H7 (cell line): ENCODE data around the gene ZGLP1. TPM values are rescaled to one million over a fixed set of nuclear protein-coding genes. Genes with fewer than 3 reads are reported as not detected.

Experiments used
- DNase-seq: peaks from one replicate; pipeline ENCODE4 v3.0.0; 2012
- H3K27me3 ChIP-seq: 2 replicates; pipeline ENCODE4 v1.6.0; 2011; ENCODE audit warnings: mild to moderate bottlenecking, low read length; ENCODE audit not compliant: control insufficient read depth, insufficient read depth
- H3K36me3 ChIP-seq: replicated peaks from 2 replicates; pipeline ENCODE4 v1.5.1; 2011; ENCODE audit warnings: low read length; ENCODE audit not compliant: control insufficient read depth, insufficient read depth
- H3K4me3 ChIP-seq: 2 replicates; pipeline ENCODE4 v1.5.1; 2011; ENCODE audit warnings: low read depth, mild to moderate bottlenecking, control low read depth, low read length, moderate library complexity; ENCODE audit not compliant: insufficient read depth
- total RNA-seq: library from RNA; depleted of rRNA; stranded (reverse); fragments of >200 nt; shearing (Covaris generic); gene quantifications from 2 replicates; pipeline ENCODE4 v1.2.3, GENCODE V29; 2014

The ZGLP1 gene
- total RNA-seq, 1 experiment from 2014 or later: 0.17 TPM

DNA sequence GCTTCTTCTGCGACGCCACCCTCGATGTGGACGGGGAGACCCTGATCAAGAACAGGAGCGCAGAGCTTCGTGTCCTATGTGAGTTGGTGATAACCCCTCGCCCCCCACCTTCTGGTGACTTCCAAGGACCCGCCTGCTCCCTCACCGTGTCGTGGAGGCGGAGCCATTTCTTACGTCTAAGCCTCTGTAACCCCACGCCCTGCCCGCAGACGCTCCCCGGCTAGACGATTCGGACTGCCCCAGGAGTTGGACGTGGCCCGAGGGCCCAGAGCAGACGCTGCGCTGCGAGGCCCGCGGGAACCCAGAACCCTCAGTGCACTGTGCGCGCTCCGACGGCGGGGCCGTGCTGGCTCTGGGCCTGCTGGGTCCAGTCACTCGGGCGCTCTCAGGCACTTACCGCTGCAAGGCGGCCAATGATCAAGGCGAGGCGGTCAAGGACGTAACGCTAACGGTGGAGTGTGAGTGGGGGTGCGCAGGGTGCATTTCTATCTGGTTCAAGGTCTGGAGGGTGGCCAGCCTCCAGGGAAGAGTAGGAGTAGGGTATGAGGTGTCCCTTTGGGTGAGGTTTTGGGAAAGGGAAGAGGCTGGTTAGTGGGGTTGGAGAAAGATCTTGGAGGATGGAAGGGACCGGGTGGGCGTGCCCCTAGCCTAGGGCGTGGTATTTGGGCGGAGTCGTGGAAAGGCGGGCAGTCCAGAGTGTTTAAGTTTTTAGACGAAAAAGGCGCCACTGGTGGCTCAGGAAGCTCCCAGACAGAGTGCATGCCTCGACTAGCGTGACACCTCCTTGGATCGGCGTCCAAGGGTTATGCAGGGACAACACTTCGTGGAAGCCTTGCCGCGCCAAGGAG is 16.6 kb downstream of the ZGLP1 start:
- DNase-seq: peak; percentile 75
- H3K36me3 ChIP-seq: no peaks in the 10 kb centered on the region
- H3K4me3 ChIP-seq: peak overlapping the region; percentile 40
- peaks cover 90% of the 10 kb centered on the region for H3K27me3 ChIP-seq

DNA sequence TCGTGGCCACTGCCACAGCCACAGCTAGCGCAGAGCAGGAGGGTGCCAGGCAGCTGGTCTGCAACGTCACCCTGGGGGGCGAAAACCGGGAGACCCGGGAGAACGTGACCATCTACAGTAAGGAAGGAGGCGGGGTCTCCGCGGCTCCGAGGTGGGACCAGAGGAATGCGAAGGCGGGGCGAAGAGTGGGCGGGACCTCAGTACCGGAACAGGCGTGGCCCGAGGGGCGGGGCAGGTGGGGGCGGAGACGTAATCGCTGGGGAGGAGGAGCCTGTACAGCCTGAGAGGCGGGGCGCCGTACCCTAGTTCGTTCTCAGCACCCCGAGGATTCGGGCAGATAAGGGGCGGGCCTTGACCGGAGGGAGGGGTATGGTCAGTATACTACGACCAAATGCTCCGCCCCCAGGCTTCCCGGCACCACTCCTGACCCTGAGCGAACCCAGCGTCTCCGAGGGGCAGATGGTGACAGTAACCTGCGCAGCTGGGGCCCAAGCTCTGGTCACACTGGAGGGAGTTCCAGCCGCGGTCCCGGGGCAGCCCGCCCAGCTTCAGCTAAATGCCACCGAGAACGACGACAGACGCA is 17.3 kb downstream of the ZGLP1 start:
- Histone ChIP-seq H3K4me3 (peak overlapping the region; percentile 50), H3K36me3 (no peaks in the 10 kb centered on the region), H3K27me3 (peaks cover 93% of the 10 kb centered on the region)
- DNase-seq: peak; percentile 98

DNA sequence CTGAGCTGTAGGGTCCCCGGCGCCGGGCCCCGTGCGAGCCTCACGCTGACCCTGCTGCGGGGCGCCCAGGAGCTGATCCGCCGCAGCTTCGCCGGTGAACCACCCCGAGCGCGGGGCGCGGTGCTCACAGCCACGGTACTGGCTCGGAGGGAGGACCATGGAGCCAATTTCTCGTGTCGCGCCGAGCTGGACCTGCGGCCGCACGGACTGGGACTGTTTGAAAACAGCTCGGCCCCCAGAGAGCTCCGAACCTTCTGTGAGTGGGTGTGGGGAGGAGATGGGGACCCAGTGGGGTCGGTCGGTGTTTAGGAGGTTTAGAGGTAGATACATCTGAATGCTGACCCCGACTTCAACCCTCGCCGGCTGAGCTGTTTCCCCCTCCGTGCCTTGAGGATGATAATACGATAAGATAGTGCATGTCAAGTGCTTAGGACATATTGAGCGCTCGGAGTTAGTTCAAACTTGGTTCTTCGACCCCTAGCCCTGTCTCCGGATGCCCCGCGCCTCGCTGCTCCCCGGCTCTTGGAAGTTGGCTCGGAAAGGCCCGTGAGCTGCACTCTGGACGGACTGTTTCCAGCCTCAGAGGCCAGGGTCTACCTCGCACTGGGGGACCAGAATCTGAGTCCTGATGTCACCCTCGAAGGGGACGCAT is 17.9 kb downstream of the ZGLP1 start:
- Histone ChIP-seq H3K36me3 (no peaks in the 10 kb centered on the region), H3K4me3 (peak overlapping the region; percentile 50; the same call in 1 of the 2 replicates), H3K27me3 (peaks cover 95% of the 10 kb centered on the region)
- DNase-seq: no peak

DNA sequence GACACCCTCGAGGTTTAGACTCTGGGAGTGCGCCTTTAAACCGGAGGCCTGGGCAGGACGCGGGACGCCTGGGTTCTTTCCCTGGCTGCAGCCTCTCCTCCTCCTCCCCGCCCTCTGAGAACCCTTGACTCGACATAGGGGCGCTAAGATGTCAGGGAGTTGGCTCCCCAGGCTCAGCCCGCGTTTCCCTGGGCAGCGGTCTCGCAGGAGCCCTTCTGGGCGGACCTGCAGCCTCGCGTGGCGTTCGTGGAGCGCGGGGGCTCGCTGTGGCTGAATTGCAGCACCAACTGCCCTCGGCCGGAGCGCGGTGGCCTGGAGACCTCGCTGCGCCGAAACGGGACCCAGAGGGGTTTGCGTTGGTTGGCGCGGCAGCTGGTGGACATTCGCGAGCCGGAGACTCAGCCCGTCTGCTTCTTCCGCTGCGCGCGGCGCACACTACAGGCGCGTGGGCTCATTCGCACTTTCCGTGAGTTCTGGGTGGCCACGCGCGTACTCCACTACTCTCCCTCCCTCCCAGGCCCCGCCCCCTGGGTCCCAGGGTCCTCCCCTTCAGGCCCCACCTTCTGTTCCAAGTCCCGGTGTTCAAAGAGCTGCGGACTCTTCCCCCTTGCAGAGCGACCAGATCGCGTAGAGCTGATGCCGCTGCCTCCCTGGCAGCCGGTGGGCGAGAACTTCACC is 18.6 kb downstream of the ZGLP1 start:
- Histone ChIP-seq H3K36me3 (no peaks in the 10 kb centered on the region), H3K4me3 (peak overlapping the region; percentile 50), H3K27me3 (peaks cover 90% of the 10 kb centered on the region)
- DNase-seq: peak; percentile 90

DNA sequence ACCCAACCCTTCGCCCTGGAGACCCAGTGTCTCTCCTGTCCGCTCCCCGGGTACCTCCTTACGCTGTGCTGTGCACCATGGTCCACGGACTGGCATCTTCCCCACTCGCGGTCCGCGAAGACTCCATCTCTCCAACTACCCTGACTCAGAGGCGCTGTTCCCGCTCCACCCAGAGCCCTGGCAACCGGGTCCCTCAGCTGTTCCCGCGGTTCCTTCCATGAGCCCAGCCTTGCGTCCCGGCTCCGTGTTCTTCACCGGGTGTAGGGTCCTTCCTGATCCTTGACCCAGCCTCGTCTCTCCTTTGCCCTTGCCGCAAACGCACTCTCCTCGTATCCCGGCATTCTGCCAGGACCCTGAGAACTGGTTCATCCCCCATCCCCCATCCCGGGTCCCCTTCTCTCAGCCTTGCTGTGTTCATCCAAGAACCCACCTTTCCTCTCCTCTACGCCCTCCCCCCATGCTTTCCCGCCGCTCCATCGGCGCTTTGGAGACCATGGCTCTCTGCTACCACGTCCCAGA is 19.2 kb downstream of the ZGLP1 start:
- peak; percentile 80 for DNase-seq
- Histone ChIP-seq H3K4me3 (peak overlapping the region; percentile 50), H3K36me3 (no peaks in the 10 kb centered on the region)

DNA sequence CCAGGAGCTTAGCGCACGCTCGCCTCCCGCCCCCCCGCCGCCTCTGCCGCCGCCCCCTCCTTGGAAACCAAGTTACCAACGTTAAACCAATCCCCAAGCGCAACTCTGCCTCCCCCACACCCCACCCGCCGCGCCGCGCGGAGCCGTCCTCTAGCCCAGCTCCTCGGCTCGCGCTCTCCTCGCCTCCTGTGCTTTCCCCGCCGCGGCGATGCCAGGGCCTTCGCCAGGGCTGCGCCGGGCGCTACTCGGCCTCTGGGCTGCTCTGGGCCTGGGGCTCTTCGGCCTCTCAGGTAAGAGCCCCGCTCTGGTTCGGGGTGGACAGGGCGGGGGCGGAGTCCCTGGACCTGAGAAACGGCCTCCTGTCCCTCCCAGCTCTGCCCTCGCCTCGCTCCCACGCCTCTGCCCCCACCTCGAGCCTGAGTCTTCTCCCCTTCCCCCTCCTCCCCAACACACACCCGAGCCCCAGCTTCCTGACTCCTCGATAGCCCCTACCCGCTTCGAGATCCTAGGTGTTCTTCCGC is 19.7 kb downstream of the ZGLP1 start, which contains the start of gene ICAM5:
Gene ICAM5, plus strand, starts transcription at position 117 of the 521 bp plus-strand sequence. Its CDS starts 92 bp downstream, at position 209.
- no peak for DNase-seq
- peak within 1 kb of the TSS; percentile 50 for H3K4me3 ChIP-seq
- no peaks in the 10 kb centered on the region for H3K36me3 ChIP-seq
- H3K27me3 ChIP-seq: peaks cover 79% of the 10 kb centered on the region

More for the DNA sequence above, 19.2 kb downstream of the ZGLP1 start:
- H3K27me3 ChIP-seq: peaks cover 84% of the 10 kb centered on the region

DNA sequence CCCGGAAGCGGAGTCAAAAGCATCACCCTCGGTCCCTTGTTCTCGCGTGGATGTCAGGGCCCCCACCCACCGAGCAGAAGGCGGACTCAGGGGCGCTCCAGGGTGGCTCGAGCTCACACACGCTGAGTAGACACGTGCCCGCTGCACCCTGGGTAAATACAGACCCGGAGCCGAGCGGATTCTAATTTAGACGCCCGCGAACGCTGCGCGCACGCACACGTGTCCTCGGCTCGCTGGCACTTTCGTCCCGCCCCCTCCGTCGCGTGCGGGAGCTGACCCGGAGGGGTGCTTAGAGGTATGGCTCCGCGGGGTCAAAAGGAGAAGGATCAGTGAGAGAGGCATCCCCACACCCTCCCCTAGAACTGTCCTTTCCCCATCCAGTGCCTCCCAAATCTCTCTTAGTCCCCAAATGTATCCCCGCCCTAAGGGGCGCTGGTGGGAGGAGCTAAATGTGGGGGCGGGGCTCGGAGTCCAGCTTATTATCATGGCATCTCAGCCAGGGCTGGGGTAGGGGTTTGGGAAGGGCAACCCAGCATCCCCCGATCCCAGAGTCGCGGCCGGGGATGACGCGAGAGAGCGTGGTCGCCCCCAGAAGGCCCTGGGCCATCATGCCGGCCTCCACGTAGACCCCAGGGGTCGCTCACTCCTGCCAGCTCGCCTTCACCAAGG is 20.3 kb downstream of the ZGLP1 start:
- peak overlapping the region; percentile 50 for H3K4me3 ChIP-seq
- peaks cover 73% of the 10 kb centered on the region for H3K27me3 ChIP-seq
- H3K36me3 ChIP-seq: no peaks in the 10 kb centered on the region
- peak; percentile 91 for DNase-seq

DNA sequence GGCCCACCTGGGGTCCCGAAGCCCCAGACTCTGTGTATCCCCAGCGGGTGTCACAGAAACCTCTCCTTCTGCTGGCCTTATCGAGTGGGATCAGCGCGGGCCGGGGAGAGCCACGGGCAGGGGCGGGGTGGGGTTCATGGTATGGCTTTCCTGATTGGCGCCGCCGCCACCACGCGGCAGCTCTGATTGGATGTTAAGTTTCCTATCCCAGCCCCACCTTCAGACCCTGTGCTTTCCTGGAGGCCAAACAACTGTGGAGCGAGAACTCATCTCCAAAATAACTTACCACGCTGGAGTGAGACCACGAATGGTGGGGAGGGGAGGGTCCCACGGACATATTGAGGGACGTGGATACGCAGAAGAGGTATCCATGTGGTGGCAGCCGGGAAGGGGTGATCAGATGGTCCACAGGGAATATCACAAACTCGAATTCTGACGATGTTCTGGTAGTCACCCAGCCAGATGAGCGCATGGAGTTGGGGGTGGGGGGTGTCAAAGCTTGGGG is 20.9 kb downstream of the ZGLP1 start:
- peak; percentile 94 for DNase-seq
- Histone ChIP-seq H3K27me3 (peaks cover 67% of the 10 kb centered on the region), H3K36me3 (no peaks in the 10 kb centered on the region), H3K4me3 (peak overlapping the region; percentile 50)

DNA sequence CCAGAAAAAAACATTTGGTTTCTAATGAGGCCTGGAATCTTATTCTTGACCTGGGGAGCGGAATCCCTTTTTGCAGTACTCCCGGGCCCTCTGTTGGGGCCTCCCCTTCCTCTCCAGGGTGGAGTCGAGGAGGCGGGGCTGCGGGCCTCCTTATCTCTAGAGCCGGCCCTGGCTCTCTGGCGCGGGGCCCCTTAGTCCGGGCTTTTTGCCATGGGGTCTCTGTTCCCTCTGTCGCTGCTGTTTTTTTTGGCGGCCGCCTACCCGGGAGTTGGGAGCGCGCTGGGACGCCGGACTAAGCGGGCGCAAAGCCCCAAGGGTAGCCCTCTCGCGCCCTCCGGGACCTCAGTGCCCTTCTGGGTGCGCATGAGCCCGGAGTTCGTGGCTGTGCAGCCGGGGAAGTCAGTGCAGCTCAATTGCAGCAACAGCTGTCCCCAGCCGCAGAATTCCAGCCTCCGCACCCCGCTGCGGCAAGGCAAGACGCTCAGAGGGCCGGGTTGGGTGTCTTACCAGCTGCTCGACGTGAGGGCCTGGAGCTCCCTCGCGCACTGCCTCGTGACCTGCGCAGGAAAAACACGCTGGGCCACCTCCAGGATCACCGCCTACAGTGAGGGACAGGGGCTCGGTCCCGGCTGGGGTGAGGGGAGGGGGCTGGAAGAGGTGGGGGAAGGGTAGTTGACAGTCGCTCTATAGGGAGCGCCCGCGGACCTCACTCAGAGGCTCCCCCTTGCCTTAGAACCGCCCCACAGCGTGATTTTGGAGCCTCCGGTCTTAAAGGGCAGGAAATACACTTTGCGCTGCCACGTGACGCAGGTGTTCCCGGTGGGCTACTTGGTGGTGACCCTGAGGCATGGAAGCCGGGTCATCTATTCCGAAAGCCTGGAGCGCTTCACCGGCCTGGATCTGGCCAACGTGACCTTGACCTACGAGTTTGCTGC is 22.5 kb downstream of the ZGLP1 start, which contains the start of gene ICAM4:
Gene ICAM4, plus strand, starts transcription at position 153 of the 935 bp plus-strand sequence. Its CDS starts 58 bp downstream, at position 211.
- H3K4me3 ChIP-seq: peak within 1 kb of the TSS; percentile 51
- DNase-seq: peak; percentile 90
- H3K36me3 ChIP-seq: no peaks in the 10 kb centered on the region
- peaks cover 52% of the 10 kb centered on the region for H3K27me3 ChIP-seq

DNA sequence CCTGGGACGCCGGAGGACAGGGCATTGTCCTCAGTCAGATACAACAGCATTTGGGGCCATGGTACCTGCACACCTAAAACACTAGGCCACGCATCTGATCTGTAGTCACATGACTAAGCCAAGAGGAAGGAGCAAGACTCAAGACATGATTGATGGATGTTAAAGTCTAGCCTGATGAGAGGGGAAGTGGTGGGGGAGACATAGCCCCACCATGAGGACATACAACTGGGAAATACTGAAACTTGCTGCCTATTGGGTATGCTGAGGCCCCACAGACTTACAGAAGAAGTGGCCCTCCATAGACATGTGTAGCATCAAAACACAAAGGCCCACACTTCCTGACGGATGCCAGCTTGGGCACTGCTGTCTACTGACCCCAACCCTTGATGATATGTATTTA is 24.2 kb downstream of the ZGLP1 start:
- Histone ChIP-seq H3K4me3 (no peak overlapping the region), H3K36me3 (no peaks in the 10 kb centered on the region), H3K27me3 (peaks cover 35% of the 10 kb centered on the region)
- no peak for DNase-seq

DNA sequence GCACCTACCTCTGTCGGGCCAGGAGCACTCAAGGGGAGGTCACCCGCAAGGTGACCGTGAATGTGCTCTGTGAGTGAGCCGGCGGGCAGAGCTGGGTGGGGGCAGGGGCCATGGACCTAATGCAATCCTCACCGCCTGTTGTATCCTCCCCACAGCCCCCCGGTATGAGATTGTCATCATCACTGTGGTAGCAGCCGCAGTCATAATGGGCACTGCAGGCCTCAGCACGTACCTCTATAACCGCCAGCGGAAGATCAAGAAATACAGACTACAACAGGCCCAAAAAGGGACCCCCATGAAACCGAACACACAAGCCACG is 24.7 kb downstream of the ZGLP1 start:
- no peaks in the 10 kb centered on the region for H3K36me3 ChIP-seq
- H3K27me3 ChIP-seq: peaks cover 30% of the 10 kb centered on the region
- DNase-seq: peak; percentile 7
- no peak overlapping the region for H3K4me3 ChIP-seq

DNA sequence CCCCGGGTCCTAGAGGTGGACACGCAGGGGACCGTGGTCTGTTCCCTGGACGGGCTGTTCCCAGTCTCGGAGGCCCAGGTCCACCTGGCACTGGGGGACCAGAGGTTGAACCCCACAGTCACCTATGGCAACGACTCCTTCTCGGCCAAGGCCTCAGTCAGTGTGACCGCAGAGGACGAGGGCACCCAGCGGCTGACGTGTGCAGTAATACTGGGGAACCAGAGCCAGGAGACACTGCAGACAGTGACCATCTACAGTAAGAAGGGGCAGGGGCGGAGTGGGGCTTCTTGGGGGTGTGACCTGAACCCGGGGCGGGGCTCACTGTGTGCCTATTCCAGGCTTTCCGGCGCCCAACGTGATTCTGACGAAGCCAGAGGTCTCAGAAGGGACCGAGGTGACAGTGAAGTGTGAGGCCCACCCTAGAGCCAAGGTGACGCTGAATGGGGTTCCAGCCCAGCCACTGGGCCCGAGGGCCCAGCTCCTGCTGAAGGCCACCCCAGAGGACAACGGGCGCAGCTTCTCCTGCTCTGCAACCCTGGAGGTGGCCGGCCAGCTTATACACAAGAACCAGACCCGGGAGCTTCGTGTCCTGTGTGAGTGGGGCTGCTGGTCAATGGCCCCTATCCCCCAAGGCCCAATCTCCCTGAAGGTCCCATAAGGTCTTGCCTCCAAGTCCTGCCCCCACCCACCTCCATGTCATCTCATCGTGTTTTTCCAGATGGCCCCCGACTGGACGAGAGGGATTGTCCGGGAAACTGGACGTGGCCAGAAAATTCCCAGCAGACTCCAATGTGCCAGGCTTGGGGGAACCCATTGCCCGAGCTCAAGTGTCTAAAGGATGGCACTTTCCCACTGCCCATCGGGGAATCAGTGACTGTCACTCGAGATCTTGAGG is 25.3 kb downstream of the ZGLP1 start:
- Histone ChIP-seq H3K36me3 (no peaks in the 10 kb centered on the region), H3K4me3 (no peak overlapping the region), H3K27me3 (peaks cover 24% of the 10 kb centered on the region)
- DNase-seq: peak; percentile 15
